Kasumi-1 (cell line): Measurements from ENCODE around the gene DSCAML1.

Experiments used
- DNase-seq, 2 experiments: peaks; one replicate each; lab custom pipeline; 2025; lab: John Stamatoyannopoulos, UW

Gene DSCAML1

DNA sequence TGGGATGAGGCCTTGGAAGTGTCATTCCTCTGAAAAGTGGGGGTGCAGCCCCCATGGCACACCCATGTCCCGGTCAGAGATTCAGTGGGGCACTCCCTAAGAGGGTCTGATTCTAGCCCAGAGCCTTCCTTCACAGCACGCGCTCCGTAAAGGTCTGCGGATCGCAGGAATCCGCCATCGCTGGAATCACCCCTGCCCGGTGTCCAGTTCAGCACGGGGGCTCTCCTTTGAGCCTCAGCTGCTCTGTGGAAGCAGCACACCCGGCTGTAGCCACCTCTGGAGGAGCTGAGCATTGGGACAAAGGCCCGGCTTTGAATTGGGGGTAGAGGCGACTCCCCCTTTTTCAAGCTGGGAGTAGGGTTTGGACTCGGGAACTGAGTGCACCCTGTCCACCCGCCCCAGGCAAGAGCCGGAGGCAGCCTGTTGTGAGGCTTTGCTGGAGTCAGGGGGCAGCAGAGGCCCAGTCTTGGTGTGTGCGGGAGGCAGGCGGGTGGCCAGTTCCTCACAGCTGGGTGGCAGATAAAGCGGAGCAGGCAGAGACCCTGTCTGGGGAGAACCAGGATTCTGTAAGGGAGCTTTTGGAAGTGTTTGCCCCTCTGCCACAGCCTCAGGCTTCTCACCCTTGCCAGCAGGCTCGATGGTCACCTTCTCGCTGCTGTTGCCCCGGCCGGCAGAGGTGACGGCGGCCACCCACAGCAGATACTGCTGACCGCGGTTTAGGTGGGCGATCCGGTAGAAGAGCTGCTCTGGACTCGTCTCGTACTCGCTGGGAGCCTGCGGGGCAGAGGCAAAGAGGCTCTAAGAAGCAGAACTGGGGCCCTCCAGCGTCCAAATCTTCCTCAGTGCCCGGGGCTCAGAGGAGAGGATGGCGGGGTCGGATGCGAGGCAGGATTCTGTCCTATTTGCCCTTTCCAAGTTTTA, 353.5 kb downstream of the DSCAML1 start:
- DNase-seq: peak; percentile 24 to 49

- DNase-seq: no peak
Observed at GRCh38 chr11:117442869-117443239, 354.2 kb downstream of the DSCAML1 start.

DNA sequence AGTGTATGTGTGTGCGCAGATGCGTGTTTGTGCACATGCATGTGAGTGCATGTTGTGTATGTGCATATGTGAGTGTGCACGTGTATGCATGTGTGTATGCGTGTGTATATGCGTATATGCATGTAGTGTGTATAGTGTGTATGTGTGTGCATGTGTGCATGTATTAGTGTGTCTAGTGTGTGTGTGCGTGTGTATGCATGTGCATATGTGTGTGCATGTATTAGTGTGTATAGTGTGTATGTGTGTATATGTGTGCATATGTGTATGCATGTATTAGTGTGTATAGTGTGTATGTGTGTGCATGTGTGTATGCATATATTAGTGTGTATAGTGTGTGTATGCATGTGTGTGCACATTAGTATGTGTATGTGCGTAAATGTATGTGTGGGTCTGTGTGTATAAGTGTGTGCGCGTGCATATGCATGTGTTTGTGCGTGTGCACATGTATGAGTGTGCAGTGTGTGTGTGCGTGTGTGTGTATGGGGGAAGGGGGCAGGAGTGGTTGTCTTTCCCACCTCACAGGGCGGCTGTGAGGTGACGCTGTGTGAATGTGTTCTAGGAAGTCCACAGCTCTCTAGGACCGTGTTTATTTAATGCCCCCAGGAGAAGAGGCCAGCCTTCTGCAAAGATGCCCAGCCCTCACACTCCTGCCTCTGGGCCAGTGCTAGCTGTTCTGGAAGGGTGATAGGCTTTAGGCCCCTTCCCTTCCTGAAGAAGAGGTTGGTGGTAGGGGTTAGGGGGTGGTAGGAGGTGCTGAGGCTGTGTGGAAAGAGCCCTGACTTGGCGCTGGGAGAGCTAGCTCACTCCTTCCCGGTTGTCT, 354.8 kb downstream of the DSCAML1 start:
- DNase-seq: no peak

- DNase-seq: no peak
Observed at GRCh38 chr11:117441146-117441975, 355.7 kb downstream of the DSCAML1 start.

GRCh38 chr11:117440258-117440657, 356.8 kb downstream of the DSCAML1 start:
- DNase-seq: no peak

- no peak for DNase-seq
Observed at GRCh38 chr11:117439256-117439655, 357.8 kb downstream of the DSCAML1 start.

DNA sequence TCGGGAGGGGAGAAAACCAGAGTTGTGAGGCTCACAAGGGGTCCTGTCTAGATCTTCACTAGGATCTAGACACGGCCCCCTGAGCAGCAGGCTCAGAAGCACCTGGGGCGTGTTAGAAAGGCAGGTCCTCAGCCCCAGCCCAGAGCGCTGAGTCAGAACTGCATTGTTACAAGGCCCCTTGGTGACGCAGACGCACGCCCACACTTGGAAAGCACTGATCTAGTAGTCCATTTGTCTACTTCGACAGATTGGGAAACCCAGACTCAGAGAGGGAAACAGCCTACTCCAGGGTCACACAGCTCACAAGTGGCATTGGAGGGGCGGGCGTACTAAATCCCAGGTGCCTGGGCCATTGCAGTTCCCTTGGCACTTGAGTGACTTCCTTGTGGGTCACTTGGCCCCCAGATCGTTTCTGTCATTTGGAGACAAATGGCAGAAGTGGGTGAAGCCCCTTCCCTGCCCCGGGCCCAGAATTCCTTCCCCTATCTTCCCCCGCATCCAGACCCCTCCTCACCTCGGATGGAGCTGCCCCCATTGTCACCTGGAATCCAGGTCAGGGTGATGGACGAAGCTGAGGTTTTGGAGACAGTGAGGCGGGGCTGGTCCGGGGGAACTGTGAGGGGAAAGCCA, 358.5 kb downstream of the DSCAML1 start:
- DNase-seq: no peak

DNA sequence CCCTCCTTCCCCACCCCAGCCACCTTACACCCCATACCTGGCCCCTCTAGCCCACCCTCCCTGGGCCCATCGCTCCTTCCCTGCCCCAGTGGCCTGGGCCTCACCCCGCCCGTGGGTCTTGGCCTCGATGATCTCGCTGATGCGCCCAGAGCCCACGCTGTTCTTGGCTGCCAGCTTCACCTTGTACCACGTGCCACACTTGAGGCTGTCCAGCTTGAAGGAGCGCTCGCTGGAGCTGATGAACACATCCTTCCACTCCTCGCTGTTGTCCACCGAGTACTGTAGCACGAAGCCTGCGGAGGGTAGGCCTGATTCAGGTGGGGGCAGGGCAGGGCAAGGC, 359.3 kb downstream of the DSCAML1 start:
- no peak for DNase-seq

GRCh38 chr11:117437041-117437790, 359.8 kb downstream of the DSCAML1 start:
- DNase-seq: no peak

GRCh38 chr11:117435326-117435725, 361.7 kb downstream of the DSCAML1 start:
- DNase-seq: no peak

- DNase-seq: no peak
Observed at GRCh38 chr11:117434481-117434880, 362.5 kb downstream of the DSCAML1 start.

GRCh38 chr11:117433717-117434116, 363.3 kb downstream of the DSCAML1 start:
- no peak for DNase-seq

GRCh38 chr11:117431436-117431835, 365.6 kb downstream of the DSCAML1 start:
- no peak for DNase-seq

DNA sequence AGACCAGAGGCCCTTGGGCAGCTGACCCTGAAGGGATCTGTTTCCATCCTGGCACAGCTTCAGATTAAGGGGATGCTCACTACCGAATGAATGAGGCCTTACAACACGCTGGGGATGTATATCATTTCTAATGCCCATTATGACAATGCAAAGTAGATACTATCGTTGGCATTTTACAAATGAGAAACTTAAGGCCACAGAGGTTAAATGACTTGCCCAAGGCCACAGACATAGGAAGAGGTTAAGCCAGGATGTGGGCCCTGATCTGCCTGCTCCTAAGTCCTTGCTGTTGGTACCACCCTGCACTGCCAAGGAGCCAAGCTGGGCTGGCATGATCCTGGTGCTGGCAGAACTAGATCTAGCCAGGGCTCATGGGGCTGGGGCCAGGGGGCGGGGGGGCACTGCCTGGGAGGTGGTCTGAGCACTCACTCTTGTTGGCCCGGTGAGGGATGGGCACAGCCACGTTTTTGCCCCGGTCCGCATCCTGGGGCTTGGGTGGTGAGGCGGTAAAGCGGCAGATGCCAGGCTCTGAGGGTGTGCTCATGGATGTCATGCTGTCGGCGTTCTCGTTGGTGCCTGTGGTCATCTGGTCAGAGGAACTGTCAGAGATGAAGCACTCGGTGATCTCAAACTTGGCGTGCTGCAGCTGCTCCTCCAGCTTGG, 366.6 kb downstream of the DSCAML1 start:
- DNase-seq: no peak

GRCh38 chr11:117428856-117429229, 368.2 kb downstream of the DSCAML1 start:
- no peak for DNase-seq

DNA sequence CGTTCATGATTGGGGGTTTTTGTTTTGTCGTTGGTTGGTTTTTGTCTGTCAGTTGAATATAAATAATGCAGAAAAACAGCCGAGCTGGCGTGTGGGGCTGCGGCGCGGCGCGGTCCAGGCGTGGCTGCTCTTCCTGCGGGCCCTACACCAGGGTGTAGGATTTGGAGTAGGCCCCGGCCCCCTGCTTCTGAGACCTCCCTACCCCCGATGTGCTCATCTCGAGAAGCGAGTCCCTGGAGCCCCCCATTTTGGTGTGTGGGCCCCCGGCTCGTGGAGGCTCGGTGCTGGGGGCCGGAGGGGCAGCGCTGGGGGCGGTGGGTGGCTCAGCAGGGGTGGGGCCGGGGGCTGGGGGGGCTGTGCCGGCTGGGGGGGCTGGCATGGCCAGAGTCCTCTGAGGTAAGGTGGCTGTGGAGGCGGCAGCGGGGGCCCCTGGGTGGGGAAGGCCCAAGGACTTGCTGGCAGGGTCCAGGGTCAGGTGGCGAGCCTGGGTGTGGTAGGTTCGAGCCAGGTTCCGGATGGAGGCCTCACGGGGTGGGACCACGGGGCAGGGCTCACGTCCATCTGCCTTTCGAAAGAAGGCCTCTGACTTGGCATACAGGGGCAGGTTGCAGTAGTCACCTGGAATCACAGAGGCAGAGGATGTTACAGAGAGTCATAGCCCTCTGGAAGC, 368.7 kb downstream of the DSCAML1 start:
- DNase-seq: no peak

GRCh38 chr11:117427356-117427874, 369.6 kb downstream of the DSCAML1 start:
- DNase-seq: no peak

- DNase-seq: no peak
Observed at GRCh38 chr11:117426941-117427340, 370.1 kb downstream of the DSCAML1 start.

DNA sequence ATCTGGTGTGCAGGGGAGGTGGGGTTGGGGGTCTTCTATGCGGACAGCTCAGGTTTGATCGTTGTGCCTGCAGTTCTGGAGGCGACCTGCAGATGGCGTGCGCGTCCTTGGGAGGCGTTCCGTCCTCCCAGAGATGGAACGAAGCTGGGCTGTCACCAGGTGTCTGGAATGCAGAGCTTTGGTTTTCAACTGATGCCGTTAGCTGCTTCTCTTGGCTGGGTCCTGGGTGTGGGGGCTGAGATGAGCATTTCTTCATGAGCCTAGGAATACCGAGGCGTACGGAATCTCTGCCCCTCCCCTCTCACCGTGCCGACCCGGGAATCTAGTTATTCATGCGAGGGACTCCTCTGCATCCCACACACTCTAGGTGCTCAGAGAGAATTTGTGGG, 370.7 kb downstream of the DSCAML1 start:
- peak; percentile 25 to 43 for DNase-seq
